Measurements from ENCODE around the gene LARP1. TPM values are rescaled to one million over a fixed set of nuclear protein-coding genes. Genes with fewer than 3 reads are reported as not detected.
"Not testable (repeated sequence)": the region's sequence is repeated elsewhere in the genome, so short reads cannot be mapped to it uniquely, and the experiment has no call there.

Gene LARP1
- polyA plus RNA-seq, 4 donors: 16.8 to 104 (median 43.0) TPM

DNA sequence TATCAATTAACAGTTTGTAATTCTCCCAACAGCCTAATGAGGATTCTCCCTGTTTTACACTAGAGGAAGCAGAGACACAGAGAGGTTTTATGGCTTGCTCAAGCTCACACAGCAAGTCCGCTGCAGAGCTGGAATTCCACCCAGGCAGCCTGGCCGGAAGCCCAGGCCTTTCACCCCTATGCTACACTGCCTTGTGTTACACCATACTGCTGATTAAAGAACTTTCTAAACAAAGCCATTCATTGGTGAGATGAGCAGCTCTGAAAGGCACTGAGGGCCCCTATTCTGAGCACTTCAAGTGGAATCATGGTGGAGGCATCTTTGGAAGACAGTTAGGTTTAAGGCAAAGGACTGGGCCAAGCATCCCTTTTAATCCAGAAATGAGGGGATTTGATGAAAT is 14.7 kb upstream of the LARP1 start:
- 52 to 74% (median 61%) methylated on average over 2 of the region's 2 CpGs for WGBS, 3 donors
- FAIRE-seq (no peak), DNase-seq (no peak)
- Histone ChIP-seq H3K36me3 (ENCODE audit: control insufficient read depth in 3 of 3, insufficient read depth in 2 of 3, low read depth in 1 of 3, low read length in 3 of 3) (peaks cover 0 to 3% (median 3%) of the 10 kb centered on the region in 3 donors), H3K27ac (ENCODE audit: low read depth in 1 of 3, low read length in 2 of 3) (no peak overlapping the region), H3K4me1 (ENCODE audit: control insufficient read depth in 3 of 3, insufficient read depth in 2 of 3, low read depth in 1 of 3, low read length in 2 of 3) (no peaks in the 10 kb centered on the region), H3K4me3 (ENCODE audit: low read depth in 1 of 3, low read length in 3 of 3) (no peak overlapping the region), H3K9me3 (ENCODE audit: control insufficient read depth in 2 of 2, insufficient read depth in 1 of 2, low read depth in 1 of 2, low read length in 1 of 2) (no peaks in the 10 kb centered on the region), H3K27me3 (ENCODE audit: control insufficient read depth in 3 of 3, insufficient read depth in 3 of 3, low read length in 3 of 3) (no peaks in the 10 kb centered on the region)

DNA sequence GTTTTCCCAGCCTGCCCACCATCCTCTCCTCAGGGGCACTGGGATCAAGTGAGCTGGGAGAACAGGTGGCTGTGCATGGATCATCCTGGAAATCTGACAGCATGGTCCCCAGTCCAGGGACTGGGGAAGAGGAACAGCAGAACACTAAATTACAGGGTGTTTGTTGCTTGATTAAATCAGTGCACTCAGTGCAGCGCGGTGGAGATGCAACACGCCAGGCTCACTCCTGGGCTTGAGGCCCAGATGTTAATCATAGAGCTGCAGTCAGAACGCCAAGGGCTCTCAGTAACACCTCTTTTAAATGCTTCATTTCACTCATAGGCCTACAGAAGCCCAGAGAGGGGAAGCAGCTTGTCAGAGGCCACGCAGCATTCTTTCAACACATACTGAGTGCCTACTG is 14.2 kb upstream of the LARP1 start:
- Histone ChIP-seq H3K4me1 (ENCODE audit: control insufficient read depth in 3 of 3, insufficient read depth in 2 of 3, low read depth in 1 of 3, low read length in 2 of 3) (no peaks in the 10 kb centered on the region), H3K36me3 (ENCODE audit: control insufficient read depth in 3 of 3, insufficient read depth in 2 of 3, low read depth in 1 of 3, low read length in 3 of 3) (peaks cover 0 to 3% (median 3%) of the 10 kb centered on the region in 3 donors), H3K27me3 (ENCODE audit: control insufficient read depth in 3 of 3, insufficient read depth in 3 of 3, low read length in 3 of 3) (no peaks in the 10 kb centered on the region), H3K27ac (ENCODE audit: low read depth in 1 of 3, low read length in 2 of 3) (no peak overlapping the region), H3K4me3 (ENCODE audit: low read depth in 1 of 3, low read length in 3 of 3) (no peak overlapping the region), H3K9me3 (ENCODE audit: control insufficient read depth in 2 of 2, insufficient read depth in 1 of 2, low read depth in 1 of 2, low read length in 1 of 2) (no peaks in the 10 kb centered on the region)
- FAIRE-seq: no peak
- 74 to 88% (median 86%) methylated on average over 5 of the region's 5 CpGs for WGBS, 3 donors
- no peak for DNase-seq

- no peaks in the 10 kb centered on the region for H3K4me1 ChIP-seq (ENCODE audit: control insufficient read depth in 3 of 3, insufficient read depth in 2 of 3, low read depth in 1 of 3, low read length in 2 of 3)
- H3K27me3 ChIP-seq (ENCODE audit: control insufficient read depth in 3 of 3, insufficient read depth in 3 of 3, low read length in 3 of 3): no peaks in the 10 kb centered on the region
Measured at GRCh38 chr5:154741415-154741814, 13.8 kb upstream of the LARP1 start.

GRCh38 chr5:154743812-154744211 is 11.4 kb upstream of the LARP1 start:
- Histone ChIP-seq H3K27me3 (ENCODE audit: control insufficient read depth in 3 of 3, insufficient read depth in 3 of 3, low read length in 3 of 3) (no peaks in the 10 kb centered on the region), H3K27ac (ENCODE audit: low read depth in 1 of 3, low read length in 2 of 3) (no peak overlapping the region), H3K4me1 (ENCODE audit: control insufficient read depth in 3 of 3, insufficient read depth in 2 of 3, low read depth in 1 of 3, low read length in 2 of 3) (no peaks in the 10 kb centered on the region), H3K4me3 (ENCODE audit: low read depth in 1 of 3, low read length in 3 of 3) (no peak overlapping the region), H3K36me3 (ENCODE audit: control insufficient read depth in 3 of 3, insufficient read depth in 2 of 3, low read depth in 1 of 3, low read length in 3 of 3) (peaks cover 0 to 3% (median 3%) of the 10 kb centered on the region in 3 donors), H3K9me3 (ENCODE audit: control insufficient read depth in 2 of 2, insufficient read depth in 1 of 2, low read depth in 1 of 2, low read length in 1 of 2) (no peaks in the 10 kb centered on the region)
- DNase-seq: no peak
- WGBS, 3 donors: 82 to 93% (median 90%) methylated on average over 7 of the region's 7 CpGs
- no peak for FAIRE-seq

More at GRCh38 chr5:154741415-154741814, 13.8 kb upstream of the LARP1 start:
- H3K9me3 ChIP-seq (ENCODE audit: control insufficient read depth in 2 of 2, insufficient read depth in 1 of 2, low read depth in 1 of 2, low read length in 1 of 2): no peaks in the 10 kb centered on the region
- 90 to 96% (median 94%) methylated on average over 4 of the region's 4 CpGs for WGBS, 3 donors
- no peak overlapping the region for H3K27ac ChIP-seq (ENCODE audit: low read depth in 1 of 3, low read length in 2 of 3)
- peaks cover 0 to 3% (median 3%) of the 10 kb centered on the region in 3 donors for H3K36me3 ChIP-seq (ENCODE audit: control insufficient read depth in 3 of 3, insufficient read depth in 2 of 3, low read depth in 1 of 3, low read length in 3 of 3)
- FAIRE-seq (no peak), DNase-seq (no peak)
- H3K4me3 ChIP-seq (ENCODE audit: low read depth in 1 of 3, low read length in 3 of 3): no peak overlapping the region

DNA sequence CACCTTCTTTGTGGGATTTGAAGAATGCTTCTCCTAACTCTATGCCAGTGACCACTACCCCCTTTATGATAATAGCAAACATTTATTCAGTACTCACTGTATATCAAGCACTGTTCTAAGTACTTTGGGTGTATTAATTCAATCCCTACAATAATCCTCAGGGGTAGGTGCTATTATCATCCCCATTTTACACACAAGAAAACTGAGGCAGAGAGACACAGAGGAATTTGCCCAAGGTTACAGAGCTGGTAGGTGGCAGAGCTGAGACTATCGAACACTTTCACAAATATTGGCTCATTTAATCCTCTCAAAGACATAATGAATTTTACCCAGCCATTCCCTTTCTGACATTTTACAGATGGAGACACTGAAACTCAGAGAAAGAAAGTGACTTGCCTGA is 9.8 kb upstream of the LARP1 start:
- FAIRE-seq (no peak), DNase-seq (no peak)
- H3K36me3 ChIP-seq (ENCODE audit: control insufficient read depth in 3 of 3, insufficient read depth in 2 of 3, low read depth in 1 of 3, low read length in 3 of 3): peaks cover 0 to 3% (median 0%) of the 10 kb centered on the region in 3 donors
- no peaks in the 10 kb centered on the region for H3K27me3 ChIP-seq (ENCODE audit: control insufficient read depth in 3 of 3, insufficient read depth in 3 of 3, low read length in 3 of 3)
- WGBS, 3 donors: 96 to 100% (median 100%) methylated on average over 1 of the region's 1 CpG
- H3K27ac ChIP-seq (ENCODE audit: low read depth in 1 of 3, low read length in 2 of 3): no peak overlapping the region
- H3K9me3 ChIP-seq (ENCODE audit: control insufficient read depth in 2 of 2, insufficient read depth in 1 of 2, low read depth in 1 of 2, low read length in 1 of 2): no peaks in the 10 kb centered on the region
- H3K4me1 ChIP-seq (ENCODE audit: control insufficient read depth in 3 of 3, insufficient read depth in 2 of 3, low read depth in 1 of 3, low read length in 2 of 3): no peaks in the 10 kb centered on the region
- H3K4me3 ChIP-seq (ENCODE audit: low read depth in 1 of 3, low read length in 3 of 3): no peak overlapping the region

DNA sequence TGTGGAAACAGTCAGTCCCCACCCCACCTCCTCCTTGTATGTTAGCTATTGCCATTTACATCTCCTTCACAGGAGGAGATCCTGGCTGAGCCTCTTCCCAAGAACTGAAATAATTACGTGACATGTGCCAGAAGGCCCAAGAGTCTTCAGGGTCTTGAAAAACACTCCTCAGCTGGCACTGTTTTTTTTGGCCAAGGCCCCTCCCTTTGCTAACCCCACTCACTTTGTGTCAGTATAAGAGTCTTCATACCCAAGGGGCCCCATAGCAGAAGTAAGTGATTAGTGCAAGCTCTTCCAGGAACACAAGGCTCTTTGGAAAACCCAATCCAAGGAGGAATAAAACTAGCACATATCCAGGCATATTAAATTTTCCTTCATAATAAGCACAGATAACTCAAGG is 5.7 kb upstream of the LARP1 start:
- H3K9me3 ChIP-seq (ENCODE audit: control insufficient read depth in 2 of 2, insufficient read depth in 1 of 2, low read depth in 1 of 2, low read length in 1 of 2): no peaks in the 10 kb centered on the region
- FAIRE-seq (no peak), DNase-seq (no peak)
- no peak overlapping the region for H3K27ac ChIP-seq (ENCODE audit: low read depth in 1 of 3, low read length in 2 of 3)
- H3K27me3 ChIP-seq (ENCODE audit: control insufficient read depth in 3 of 3, insufficient read depth in 3 of 3, low read length in 3 of 3): no peaks in the 10 kb centered on the region
- WGBS, 3 donors: 78 to 90% (median 83%) methylated on average over 1 of the region's 1 CpG
- H3K36me3 ChIP-seq (ENCODE audit: control insufficient read depth in 3 of 3, insufficient read depth in 2 of 3, low read depth in 1 of 3, low read length in 3 of 3): no peaks in the 10 kb centered on the region
- peaks cover 0 to 11% (median 0%) of the 10 kb centered on the region in 3 donors for H3K4me1 ChIP-seq (ENCODE audit: control insufficient read depth in 3 of 3, insufficient read depth in 2 of 3, low read depth in 1 of 3, low read length in 2 of 3)
- no peak overlapping the region for H3K4me3 ChIP-seq (ENCODE audit: low read depth in 1 of 3, low read length in 3 of 3)

- H3K27ac ChIP-seq (ENCODE audit: low read depth in 1 of 3, low read length in 2 of 3); FAIRE-seq; DNase-seq; H3K4me3 ChIP-seq (ENCODE audit: low read depth in 1 of 3, low read length in 3 of 3); H3K36me3 ChIP-seq (ENCODE audit: control insufficient read depth in 3 of 3, insufficient read depth in 2 of 3, low read depth in 1 of 3, low read length in 3 of 3); H3K9me3 ChIP-seq (ENCODE audit: control insufficient read depth in 2 of 2, insufficient read depth in 1 of 2, low read depth in 1 of 2, low read length in 1 of 2); H3K27me3 ChIP-seq (ENCODE audit: control insufficient read depth in 3 of 3, insufficient read depth in 3 of 3, low read length in 3 of 3): not testable (repeated sequence)
- H3K4me1 ChIP-seq (ENCODE audit: control insufficient read depth in 3 of 3, insufficient read depth in 2 of 3, low read depth in 1 of 3, low read length in 2 of 3): peaks cover 0 to 13% (median 0%) of the 10 kb centered on the region in 3 donors
- WGBS, 3 donors: 92 to 96% (median 93%) methylated on average over 2 of the region's 2 CpGs
Measured at GRCh38 chr5:154750641-154751040, 4.5 kb upstream of the LARP1 start.

DNA sequence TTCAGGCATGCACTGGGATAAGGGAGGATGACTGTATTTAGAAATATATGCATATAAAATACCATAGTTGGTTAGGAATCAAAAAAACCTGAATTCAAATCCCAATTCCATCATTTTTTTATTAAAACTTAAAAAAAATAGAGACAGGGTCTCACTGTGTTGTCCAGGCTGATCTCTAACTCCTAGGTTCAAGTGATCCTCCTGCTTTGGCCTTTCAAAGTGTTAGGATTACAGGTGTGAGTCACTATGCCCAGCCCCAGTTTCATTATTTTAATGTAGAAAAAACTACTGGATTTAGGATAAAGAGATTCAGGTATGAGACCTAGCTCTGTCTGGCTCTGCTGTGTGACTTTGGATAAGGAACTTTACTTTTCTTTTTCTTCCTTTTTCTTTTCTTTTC is 3.3 kb upstream of the LARP1 start:
- no peak overlapping the region for H3K27ac ChIP-seq (ENCODE audit: low read depth in 1 of 3, low read length in 2 of 3)
- DNase-seq (no peak), FAIRE-seq (no peak)
- peaks cover 0 to 13% (median 0%) of the 10 kb centered on the region in 3 donors for H3K4me1 ChIP-seq (ENCODE audit: control insufficient read depth in 3 of 3, insufficient read depth in 2 of 3, low read depth in 1 of 3, low read length in 2 of 3)
- no peak overlapping the region for H3K4me3 ChIP-seq (ENCODE audit: low read depth in 1 of 3, low read length in 3 of 3)
- H3K27me3 ChIP-seq (ENCODE audit: control insufficient read depth in 3 of 3, insufficient read depth in 3 of 3, low read length in 3 of 3): no peaks in the 10 kb centered on the region
- no peaks in the 10 kb centered on the region for H3K9me3 ChIP-seq (ENCODE audit: control insufficient read depth in 2 of 2, insufficient read depth in 1 of 2, low read depth in 1 of 2, low read length in 1 of 2)
- H3K36me3 ChIP-seq (ENCODE audit: control insufficient read depth in 3 of 3, insufficient read depth in 2 of 3, low read depth in 1 of 3, low read length in 3 of 3): no peaks in the 10 kb centered on the region

GRCh38 chr5:154753792-154754191 is 1.4 kb upstream of the LARP1 start:
- H3K27me3 ChIP-seq (ENCODE audit: control insufficient read depth in 3 of 3, insufficient read depth in 3 of 3, low read length in 3 of 3): no peaks in the 10 kb centered on the region
- DNase-seq: peak in 1 of 2 donors; percentile 51
- H3K4me3 ChIP-seq (ENCODE audit: low read depth in 1 of 3, low read length in 3 of 3): peak overlapping the region in 1 of 3 donors; percentile 54
- WGBS, 3 donors: 20 to 45% (median 40%) methylated on average over 5 of the region's 5 CpGs
- H3K27ac ChIP-seq (ENCODE audit: low read depth in 1 of 3, low read length in 2 of 3): peak overlapping the region in 2 of 3 donors; percentile 91 to 96
- H3K36me3 ChIP-seq (ENCODE audit: control insufficient read depth in 3 of 3, insufficient read depth in 2 of 3, low read depth in 1 of 3, low read length in 3 of 3): no peaks in the 10 kb centered on the region
- no peaks in the 10 kb centered on the region for H3K9me3 ChIP-seq (ENCODE audit: control insufficient read depth in 2 of 2, insufficient read depth in 1 of 2, low read depth in 1 of 2, low read length in 1 of 2)
- peaks cover 0 to 17% (median 0%) of the 10 kb centered on the region in 3 donors for H3K4me1 ChIP-seq (ENCODE audit: control insufficient read depth in 3 of 3, insufficient read depth in 2 of 3, low read depth in 1 of 3, low read length in 2 of 3)
- no peak for FAIRE-seq
